ENCODE measurements around the gene STYK1.

Gene STYK1, protein sequence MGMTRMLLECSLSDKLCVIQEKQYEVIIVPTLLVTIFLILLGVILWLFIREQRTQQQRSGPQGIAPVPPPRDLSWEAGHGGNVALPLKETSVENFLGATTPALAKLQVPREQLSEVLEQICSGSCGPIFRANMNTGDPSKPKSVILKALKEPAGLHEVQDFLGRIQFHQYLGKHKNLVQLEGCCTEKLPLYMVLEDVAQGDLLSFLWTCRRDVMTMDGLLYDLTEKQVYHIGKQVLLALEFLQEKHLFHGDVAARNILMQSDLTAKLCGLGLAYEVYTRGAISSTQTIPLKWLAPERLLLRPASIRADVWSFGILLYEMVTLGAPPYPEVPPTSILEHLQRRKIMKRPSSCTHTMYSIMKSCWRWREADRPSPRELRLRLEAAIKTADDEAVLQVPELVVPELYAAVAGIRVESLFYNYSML

DNA sequence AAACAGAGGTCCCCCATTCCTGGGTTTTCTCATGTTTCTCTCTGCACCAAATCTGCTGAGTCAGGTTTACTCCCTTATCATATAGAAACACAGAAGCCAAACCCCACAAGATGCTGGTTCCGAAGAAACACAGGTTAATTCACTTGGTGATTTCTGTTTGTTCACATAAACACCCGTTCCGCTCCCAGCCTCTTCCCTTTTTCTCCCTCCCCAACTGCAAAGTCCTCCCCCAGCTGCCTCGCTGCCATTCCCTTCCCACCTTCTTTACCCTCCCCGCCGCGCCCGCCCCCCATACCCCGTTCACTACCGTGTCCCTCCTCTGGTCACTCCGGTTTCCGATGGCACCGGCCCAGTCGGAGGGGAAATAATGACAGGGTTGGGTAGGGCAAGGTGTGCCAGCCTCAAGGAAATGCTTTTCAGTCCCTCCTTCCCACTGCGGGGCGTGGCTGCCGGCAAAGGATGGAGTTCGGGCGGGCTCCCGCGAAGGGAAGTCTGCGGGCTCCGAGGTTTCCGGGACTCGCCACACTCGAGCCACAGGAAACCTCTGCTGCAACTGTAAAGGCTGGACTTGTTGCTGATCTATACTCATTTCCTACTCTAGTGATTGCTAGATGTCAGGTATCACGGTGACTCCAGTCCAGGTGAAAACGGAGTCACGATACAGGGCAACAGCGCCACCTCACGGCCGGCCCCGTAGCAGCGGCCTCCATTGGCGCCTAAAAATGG, at the start of gene STYK1:
Gene STYK1 (minus strand): TSS at position 394 of the 726 bp plus-strand sequence. CDS start 39,434 bp downstream, outside the sequence.
- H3K4me3 ChIP-seq (ENCODE audit: low read depth, low read length), result peak within 1 kb of the TSS; percentile 53
- DNase-seq (ENCODE audit: low read depth), result no peak

DNA sequence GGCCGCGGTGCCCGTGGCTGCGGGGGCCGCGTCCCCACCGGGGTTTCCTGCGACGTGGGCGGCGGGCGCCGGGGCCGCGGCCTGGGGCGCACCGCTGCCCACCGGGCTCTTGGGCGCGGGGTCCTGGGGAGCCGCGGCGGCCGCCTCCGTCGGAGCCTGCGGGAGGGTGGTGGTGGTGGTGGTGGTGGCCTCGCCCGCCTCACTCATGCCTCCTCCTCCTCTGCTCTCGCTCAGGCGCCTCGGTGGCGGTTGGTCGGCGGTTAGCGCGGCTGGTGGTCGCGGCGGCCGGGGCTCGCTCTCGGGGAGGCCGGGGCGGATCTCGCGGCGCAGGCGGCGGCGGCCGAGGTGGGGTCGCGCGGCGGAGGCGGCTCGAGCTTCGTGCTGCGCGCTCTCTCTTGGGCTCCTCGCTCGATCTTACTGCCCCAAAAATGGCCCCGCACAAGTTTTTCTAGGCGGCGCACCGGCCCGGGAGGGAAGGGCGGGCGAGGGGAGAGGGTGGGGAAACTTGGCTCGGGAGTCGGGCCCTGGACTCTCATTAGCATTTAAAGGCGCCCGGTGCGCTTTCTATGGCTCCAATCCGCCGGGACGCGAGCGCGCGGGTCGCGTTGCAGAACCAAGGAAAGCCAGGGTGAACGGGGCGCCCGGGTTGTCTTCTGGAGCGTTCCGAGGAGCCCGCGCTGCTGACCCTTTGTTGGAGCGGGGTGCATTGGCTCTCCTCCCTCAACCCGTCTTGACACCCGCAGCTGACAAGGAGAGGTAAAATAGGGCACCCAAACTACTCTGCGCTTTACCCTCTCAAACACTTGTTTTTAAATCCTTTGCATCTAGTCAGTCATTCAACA, 49.3 kb upstream of the STYK1 start, which contains the start of gene YBX3:
Gene YBX3 (minus strand): TSS at position 419 of the 842 bp plus-strand sequence. CDS start 212 bp downstream, at position 207.
- peak; percentile 56 for DNase-seq (ENCODE audit: low read depth)
- peak within 1 kb of the TSS; percentile 98 for H3K4me3 ChIP-seq (ENCODE audit: low read depth, low read length)

- peak overlapping the region; percentile 98 for H3K4me3 ChIP-seq (ENCODE audit: low read depth, low read length)
These were observed 48.7 kb upstream of the STYK1 start for GRCh38 chr12:10722502-10722904.

GRCh38 chr12:10721651-10722501, 48.0 kb upstream of the STYK1 start:
- peak overlapping the region; percentile 98 for H3K4me3 ChIP-seq (ENCODE audit: low read depth, low read length)
- DNase-seq (ENCODE audit: low read depth), result peak; percentile 98

More at GRCh38 chr12:10722502-10722904, 48.7 kb upstream of the STYK1 start:
- DNase-seq (ENCODE audit: low read depth), result peak; percentile 36

DNA sequence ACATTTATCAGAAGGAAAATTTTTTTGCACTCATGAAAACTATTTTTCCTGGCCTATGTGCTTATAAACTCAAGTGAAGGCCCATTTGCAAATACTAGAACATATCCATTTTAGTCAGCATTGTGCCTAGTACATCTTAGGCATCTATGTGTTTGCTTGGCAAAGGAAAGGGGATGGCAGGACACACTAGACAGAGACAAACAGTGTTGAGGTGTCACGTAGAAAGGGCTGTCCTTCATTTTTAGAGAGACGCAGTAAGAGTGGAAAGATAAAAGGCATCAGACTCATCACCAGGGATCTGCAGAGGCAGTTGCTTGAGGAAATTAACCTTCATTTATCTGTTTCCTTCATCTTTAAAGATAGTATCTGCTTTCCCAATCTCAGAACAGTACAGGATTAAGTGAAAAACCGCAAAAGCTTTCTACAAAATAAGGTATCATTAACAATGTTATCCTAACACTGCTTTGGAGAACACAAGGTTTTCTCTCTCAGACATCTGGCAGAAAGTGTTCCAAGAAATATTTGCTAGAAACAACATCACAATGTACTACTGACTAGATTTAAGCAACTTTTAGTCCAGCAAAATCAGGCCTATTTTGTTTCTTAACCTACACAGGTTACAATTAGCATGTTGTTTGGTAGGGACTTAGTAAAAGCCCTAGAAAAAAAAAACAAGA, 47.3 kb upstream of the STYK1 start:
- no peak for DNase-seq (ENCODE audit: low read depth)
- peak overlapping the region; percentile 98 for H3K4me3 ChIP-seq (ENCODE audit: low read depth, low read length)

DNA sequence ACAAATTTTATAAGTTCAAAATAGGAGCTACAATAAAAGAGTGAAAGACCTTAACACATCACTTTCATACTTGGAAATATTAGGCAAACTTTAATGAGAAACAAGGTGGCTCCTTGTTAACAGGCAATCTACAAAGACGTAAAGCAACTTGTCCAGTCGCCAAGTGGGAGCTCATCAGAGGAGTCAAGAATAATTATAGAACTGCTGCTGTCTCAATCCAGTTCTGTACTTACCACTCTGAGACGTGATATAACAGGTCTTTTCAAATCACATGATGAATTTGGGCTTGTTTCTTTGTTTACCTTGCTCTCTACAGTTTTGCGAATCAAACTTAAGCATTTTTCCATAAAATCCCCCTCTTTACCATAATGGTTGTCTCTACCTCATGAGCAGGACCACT, 45.6 kb upstream of the STYK1 start:
- H3K4me3 ChIP-seq (ENCODE audit: low read depth, low read length), result peak overlapping the region; percentile 98
- DNase-seq (ENCODE audit: low read depth), result no peak

GRCh38 chr12:10718279-10718821, 44.5 kb upstream of the STYK1 start:
- H3K4me3 ChIP-seq (ENCODE audit: low read depth, low read length), result peak overlapping the region; percentile 36

GRCh38 chr12:10717410-10717809, 43.6 kb upstream of the STYK1 start:
- peak overlapping the region; percentile 36 for H3K4me3 ChIP-seq (ENCODE audit: low read depth, low read length)
- no peak for DNase-seq (ENCODE audit: low read depth)

More at GRCh38 chr12:10718279-10718821, 44.5 kb upstream of the STYK1 start:
- DNase-seq (ENCODE audit: low read depth), result peak; percentile 67

DNA sequence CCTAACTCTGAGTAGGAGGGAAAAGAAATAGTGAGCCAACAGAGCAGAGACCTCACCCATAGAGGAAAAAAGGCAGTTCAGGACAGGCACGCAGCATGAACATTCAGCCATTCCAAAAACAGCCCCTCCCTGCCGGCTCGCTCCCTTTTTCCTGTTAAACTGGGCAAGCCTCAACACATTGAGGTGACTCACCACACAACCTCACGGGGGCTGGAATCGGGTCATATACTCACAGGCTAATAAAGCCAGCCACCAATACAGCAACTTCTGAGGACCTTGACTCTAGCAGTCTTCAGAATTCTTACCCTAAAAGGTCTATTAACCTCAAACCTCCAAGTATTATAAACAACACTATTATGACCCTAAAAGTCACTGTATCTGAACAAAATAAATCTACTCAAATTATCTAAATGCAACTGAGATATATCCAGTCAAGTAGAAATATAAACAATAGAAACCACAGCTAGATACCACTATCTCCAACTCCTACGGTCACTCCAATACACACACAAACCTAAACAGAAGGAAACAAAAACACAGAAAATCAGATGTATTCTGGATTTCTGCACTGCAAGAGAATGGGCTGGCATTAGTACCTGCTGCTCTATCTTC, 43.0 kb upstream of the STYK1 start:
- DNase-seq (ENCODE audit: low read depth), result peak; percentile 76

DNA sequence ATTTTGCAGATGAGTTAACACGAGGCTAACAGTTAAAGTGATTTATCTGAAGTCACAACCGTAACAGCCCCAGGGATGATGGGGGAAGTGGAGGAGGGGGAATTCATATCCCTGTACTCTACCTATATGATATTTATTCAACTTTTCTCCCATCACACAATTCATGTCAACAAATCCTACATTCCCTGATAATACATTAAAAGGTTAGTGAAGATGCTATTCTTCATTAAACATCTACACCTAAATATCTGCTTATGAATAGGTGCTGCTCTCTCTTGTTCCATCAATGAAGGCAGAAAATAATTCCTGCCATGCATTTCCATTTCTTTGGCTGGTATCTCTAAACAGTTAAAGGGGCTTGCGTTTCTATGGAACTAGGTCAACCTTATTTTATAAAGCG, 42.4 kb upstream of the STYK1 start:
- DNase-seq (ENCODE audit: low read depth), result no peak
- H3K4me3 ChIP-seq (ENCODE audit: low read depth, low read length), result peak overlapping the region; percentile 23

More for the DNA sequence above, 43.0 kb upstream of the STYK1 start:
- peak overlapping the region; percentile 36 for H3K4me3 ChIP-seq (ENCODE audit: low read depth, low read length)

DNA sequence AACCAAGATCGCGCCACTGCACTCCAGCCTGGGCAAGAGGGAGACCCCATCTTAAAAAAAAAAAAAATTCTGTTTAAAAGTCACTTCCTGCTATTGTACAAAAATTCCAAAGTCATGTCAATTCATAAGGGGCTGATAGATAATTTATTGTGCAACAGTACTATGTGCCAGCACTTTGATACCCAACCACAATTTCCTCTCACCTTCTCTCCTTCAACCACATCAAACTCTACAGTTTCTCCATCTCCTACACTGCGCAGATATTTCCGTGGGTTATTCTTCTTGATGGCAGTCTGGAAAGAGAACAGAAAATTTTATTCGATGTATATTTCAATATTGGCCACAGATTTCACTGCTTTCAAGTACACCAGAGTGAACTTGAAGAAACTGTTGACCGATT, 41.6 kb upstream of the STYK1 start:
- H3K4me3 ChIP-seq (ENCODE audit: low read depth, low read length), result no peak overlapping the region
- DNase-seq (ENCODE audit: low read depth), result no peak

GRCh38 chr12:10709808-10710207, 36.0 kb upstream of the STYK1 start:
- DNase-seq (ENCODE audit: low read depth), result no peak
- no peak overlapping the region for H3K4me3 ChIP-seq (ENCODE audit: low read depth, low read length)

- DNase-seq (ENCODE audit: low read depth), result no peak
- no peak overlapping the region for H3K4me3 ChIP-seq (ENCODE audit: low read depth, low read length)
These were observed 35.0 kb upstream of the STYK1 start for GRCh38 chr12:10708862-10709261.

DNA sequence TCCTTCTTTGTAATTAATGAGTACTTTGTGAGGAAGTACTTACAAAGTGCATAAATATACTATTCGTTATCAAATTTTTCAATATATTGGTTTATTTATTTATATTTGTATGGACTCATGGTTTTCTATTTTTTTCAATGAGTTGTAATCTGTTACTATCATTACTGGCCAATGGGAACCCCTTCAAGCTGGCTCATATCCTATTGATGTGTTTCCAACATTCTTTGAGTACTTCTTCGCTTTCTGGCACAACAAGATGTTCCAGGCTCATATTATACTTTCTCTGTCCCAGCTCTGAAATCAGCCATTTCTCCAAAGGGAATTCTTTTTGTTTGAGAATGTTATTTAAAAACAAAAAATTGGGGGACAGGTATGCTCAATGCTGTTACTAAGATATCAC, 31.8 kb upstream of the STYK1 start:
- H3K4me3 ChIP-seq (ENCODE audit: low read depth, low read length), result no peak overlapping the region
- DNase-seq (ENCODE audit: low read depth), result no peak

DNA sequence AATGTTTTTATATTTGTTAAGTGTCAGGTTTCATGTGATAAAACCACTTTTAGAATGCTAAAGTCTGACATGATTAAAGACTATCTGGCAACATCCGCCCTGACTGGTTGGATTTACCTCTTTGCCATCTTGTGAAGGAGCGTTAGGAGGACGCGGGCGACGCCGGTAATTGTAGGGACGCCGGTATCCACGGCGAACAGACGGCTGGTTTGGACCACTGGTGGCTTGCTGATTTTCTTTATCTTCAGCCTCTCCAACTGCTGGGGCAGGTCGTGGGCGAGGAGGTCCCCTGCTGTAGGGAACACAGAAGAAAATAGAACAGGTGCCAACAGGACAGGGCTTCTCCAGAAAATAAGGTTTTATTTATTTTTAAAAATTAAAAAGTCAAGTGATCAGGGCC, 28.0 kb upstream of the STYK1 start:
- no peak overlapping the region for H3K4me3 ChIP-seq (ENCODE audit: low read depth, low read length)
- DNase-seq (ENCODE audit: low read depth), result no peak

DNA sequence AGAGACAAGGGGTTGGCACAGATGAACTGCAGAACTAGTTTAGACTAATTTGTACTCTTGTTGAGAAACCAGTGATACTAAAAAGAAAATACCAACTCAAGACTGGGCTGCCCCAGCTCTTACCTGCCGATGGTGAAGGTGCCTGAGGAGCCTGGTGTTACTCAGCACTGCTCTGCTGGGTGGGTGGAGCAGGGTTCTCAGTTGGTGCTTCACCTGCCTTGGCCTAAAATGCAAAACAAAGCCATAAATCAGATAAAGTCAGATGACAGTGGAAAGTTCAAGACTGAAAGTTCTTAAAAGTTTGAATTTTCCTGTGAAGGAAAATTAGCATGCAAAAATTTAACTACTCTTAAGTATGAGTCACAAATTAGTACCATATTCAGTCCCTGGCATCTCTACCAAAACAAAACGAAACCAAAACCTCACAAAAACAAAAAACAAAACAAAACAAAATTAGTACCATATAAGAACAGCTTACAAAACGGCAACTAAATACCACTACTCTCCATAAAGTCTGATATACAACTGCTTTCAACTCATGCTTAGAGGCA, 27.4 kb upstream of the STYK1 start:
- no peak for DNase-seq (ENCODE audit: low read depth)
- no peak overlapping the region for H3K4me3 ChIP-seq (ENCODE audit: low read depth, low read length)

DNA sequence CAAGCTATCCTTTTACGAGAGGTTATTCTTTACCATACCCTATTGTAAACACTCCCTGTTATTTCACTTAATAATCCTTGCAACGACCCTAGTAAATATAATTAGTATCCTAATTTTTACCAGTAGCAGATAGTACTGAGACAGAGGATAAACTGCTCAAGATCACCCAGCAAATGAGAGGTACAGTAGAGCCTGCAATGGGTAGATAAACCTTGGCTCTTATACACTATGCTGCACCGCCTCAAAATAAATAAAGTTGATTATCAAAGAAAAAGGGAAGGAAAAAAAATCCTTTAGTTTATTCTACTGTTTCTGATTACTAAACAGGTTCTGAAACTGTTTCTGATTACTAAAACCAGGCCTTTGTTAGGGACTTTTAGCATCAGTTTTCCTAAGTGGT, 26.7 kb upstream of the STYK1 start:
- no peak for DNase-seq (ENCODE audit: low read depth)
- H3K4me3 ChIP-seq (ENCODE audit: low read depth, low read length), result no peak overlapping the region
